ENCODE data around the gene CD151. TPM values are rescaled to one million over a fixed set of nuclear protein-coding genes. Genes with fewer than 3 reads are reported as not detected.

CD151 gene
- total RNA-seq, 4 donors from 2014 or later = 277 to 794 (median 465) TPM

- H3K27me3 ChIP-seq = peaks cover 83% of the 10 kb centered on the region
- TF ChIP-seq POLR2AphosphoS5 (IDR thresholded peaks at IDR 0.05) (no peak), EP300 (IDR thresholded peaks at IDR 0.05) (no peak), POLR2A (IDR thresholded peaks at IDR 0.05) (no peak)
- H3K36me3 ChIP-seq = peaks cover 0 to 19% of the 10 kb centered on the region in 2 donors
- H3K4me1 ChIP-seq = peaks cover 0 to 84% (median 48%) of the 10 kb centered on the region in 3 donors
- no peaks in the 10 kb centered on the region for H3K9me3 ChIP-seq
- peak; percentile 1 for ATAC-seq
- peak overlapping the region in 3 of 4 donors; percentile 39 to 67 (median 60) for H3K27ac ChIP-seq
- WGBS, 2 donors (ENCODE audit: low coverage in 1 of 2) = no CpG with 5 or more reads among the region's 40 CpGs
- peak overlapping the region in 1 of 2 donors; percentile 47 for H3K4me3 ChIP-seq
Measured at GRCh38 chr11:829176-829846, 3.4 kb upstream of the CD151 start.

- no peak for ATAC-seq
- Histone ChIP-seq H3K27ac (peak overlapping the region in 2 of 4 donors; percentile 39 to 67), H3K4me1 (peaks cover 0 to 89% (median 53%) of the 10 kb centered on the region in 3 donors), H3K36me3 (peaks cover 0 to 13% of the 10 kb centered on the region in 2 donors), H3K4me3 (peak overlapping the region in 1 of 2 donors; percentile 47), H3K9me3 (no peaks in the 10 kb centered on the region), H3K27me3 (peaks cover 77% of the 10 kb centered on the region)
- WGBS, 2 donors (ENCODE audit: low coverage in 1 of 2) = 0% methylated on average over 2 of the region's 39 CpGs; no CpG with 5 or more reads in 1 of the 2 donors
- TF ChIP-seq CTCF (IDR thresholded peaks at IDR 0.05) = no peak
Measured at GRCh38 chr11:829847-830294, 2.9 kb upstream of the CD151 start.

- ATAC-seq = peak; percentile 43
- Histone ChIP-seq H3K4me3 (peak overlapping the region in 1 of 2 donors; percentile 47), H3K36me3 (peaks cover 0 to 7% of the 10 kb centered on the region in 2 donors), H3K27ac (peak overlapping the region in 2 of 4 donors; percentile 39 to 67), H3K4me1 (peaks cover 0 to 94% (median 53%) of the 10 kb centered on the region in 3 donors), H3K27me3 (peaks cover 71% of the 10 kb centered on the region), H3K9me3 (no peaks in the 10 kb centered on the region)
- no peak for TF ChIP-seq EP300 (IDR thresholded peaks at IDR 0.05)
- TF ChIP-seq POLR2AphosphoS5 (IDR thresholded peaks at IDR 0.05) = no peak
- no peak for TF ChIP-seq POLR2A (IDR thresholded peaks at IDR 0.05)
- TF ChIP-seq CTCF (IDR thresholded peaks at IDR 0.05) = no peak
- WGBS, 2 donors (ENCODE audit: low coverage in 1 of 2) = 0 to 5% methylated on average over 16 to 25 of the region's 78 CpGs
Measured at GRCh38 chr11:830295-831117, 2.2 kb upstream of the CD151 start.

- H3K4me3 ChIP-seq = no peak overlapping the region
Measured at GRCh38 chr11:831118-831864, 1.5 kb upstream of the CD151 start.

More at GRCh38 chr11:831118-831864, 1.5 kb upstream of the CD151 start:
- WGBS, 2 donors (ENCODE audit: low coverage in 1 of 2) = 29 to 90% methylated on average over 2 to 5 of the region's 31 CpGs
- Histone ChIP-seq H3K4me1 (peaks cover 0 to 96% (median 53%) of the 10 kb centered on the region in 3 donors), H3K27ac (no peak overlapping the region), H3K27me3 (peaks cover 63% of the 10 kb centered on the region), H3K36me3 (peaks cover 0 to 5% of the 10 kb centered on the region in 2 donors), H3K9me3 (no peaks in the 10 kb centered on the region)
- no peak for TF ChIP-seq CTCF (IDR thresholded peaks at IDR 0.05)
- no peak for TF ChIP-seq EP300 (IDR thresholded peaks at IDR 0.05)
- no peak for TF ChIP-seq POLR2A (IDR thresholded peaks at IDR 0.05)
- no peak for TF ChIP-seq POLR2AphosphoS5 (IDR thresholded peaks at IDR 0.05)
- no peak for ATAC-seq

All from gastroesophageal sphincter (tissue), 4 donors.